IMR-90 (cell line): ENCODE data around the gene FBXO5. TPM values are rescaled to one million over a fixed set of nuclear protein-coding genes. Genes with fewer than 3 reads are reported as not detected.
A peak's percentile ranks its signal among the peaks of the same experiment; 100 is the strongest.

Experiments
- ATAC-seq: fragments of 200-7000 bp; cut with Tn5 transposase; 2 replicates; pipeline ENCODE4 v1.9.1; 2020; ENCODE audit warnings: low read depth, mild to moderate bottlenecking, moderate library complexity
- BruUV-seq: library from RNA; stranded (reverse); fragments of 400-500 nt; replicated peaks from 2 replicates; lab custom pipeline; 2021; lab: Mats Ljungman, UMichigan
- CTCF ChIA-PET: fragments of 300-600 bp; formaldehyde crosslinking; extraction: SDS; loops from one replicate; lab custom pipeline; 2021; ENCODE audit warnings: antibody characterized with exemption; lab: Yijun Ruan, JAX
- POLR2A ChIA-PET: fragments of 300-600 bp; sonication (Branson Sonifier 250); formaldehyde crosslinking; loops from one replicate; lab custom pipeline; 2022; ENCODE audit warnings: antibody characterized with exemption; ENCODE audit not compliant: unreplicated experiment; lab: Charles Lee
- DNase-seq: peaks from one replicate; pipeline ENCODE4 v3.0.0; 2013
- H2AFZ ChIP-seq: replicated peaks from 2 replicates; pipeline ENCODE3; 2013; ENCODE audit warnings: low read length, mild to moderate bottlenecking; ENCODE audit not compliant: poor library complexity
- H2AK5ac ChIP-seq: 2 replicates; pipeline ENCODE4 v1.6.1; 2013; ENCODE audit warnings: low read depth, low read length, inconsistent platforms
- H2AK9ac ChIP-seq: replicated peaks from 2 replicates; pipeline ENCODE3; 2013; ENCODE audit warnings: mild to moderate bottlenecking, low read depth, low read length, moderate library complexity; ENCODE audit not compliant: poor library complexity
- H2BK120ac ChIP-seq: 2 replicates; pipeline ENCODE4 v1.6.1; 2013; ENCODE audit warnings: low read depth, low read length, inconsistent platforms
- H2BK15ac ChIP-seq: 3 replicates; pipeline ENCODE4 v1.6.1; 2013; ENCODE audit warnings: low read depth, low read length, inconsistent platforms
- H2BK20ac ChIP-seq: 2 replicates; pipeline ENCODE4 v1.6.1; 2013; ENCODE audit warnings: low read depth, mild to moderate bottlenecking, inconsistent platforms, low read length, moderate library complexity
- H2BK5ac ChIP-seq: 2 replicates; pipeline ENCODE4 v1.6.1; 2013; ENCODE audit warnings: mild to moderate bottlenecking, low read depth, low read length, inconsistent platforms; ENCODE audit not compliant: poor library complexity, severe bottlenecking
- H3K14ac ChIP-seq: replicated peaks from 2 replicates; pipeline ENCODE4 v1.6.1; 2013; ENCODE audit warnings: low read depth, low read length, inconsistent platforms
- H3K18ac ChIP-seq: 2 replicates; pipeline ENCODE4 v1.6.1; 2013; ENCODE audit warnings: low read depth, low read length, control low read depth
- H3K23ac ChIP-seq: 2 replicates; pipeline ENCODE4 v1.6.1; 2013; ENCODE audit warnings: low read depth, low read length, inconsistent platforms
- H3K27ac ChIP-seq: 2 replicates; pipeline ENCODE4 v1.5.1; 2013; ENCODE audit warnings: mild to moderate bottlenecking, control low read depth, low read length; ENCODE audit not compliant: insufficient read depth
- H3K27me3 ChIP-seq: 2 replicates; pipeline ENCODE4 v1.6.1; 2013; ENCODE audit warnings: low read length; ENCODE audit not compliant: control insufficient read depth, insufficient read depth
- H3K36me3 ChIP-seq: 2 replicates; pipeline ENCODE4 v1.6.1; 2013; ENCODE audit warnings: low read length, mixed read lengths; ENCODE audit not compliant: control insufficient read depth, insufficient read depth
- H3K4ac ChIP-seq: 2 replicates; pipeline ENCODE4 v1.6.1; 2013; ENCODE audit warnings: low read depth, low read length, inconsistent platforms
- H3K4me1 ChIP-seq: 2 replicates; pipeline ENCODE4 v1.6.1; 2013; ENCODE audit warnings: low read length, mixed read lengths; ENCODE audit not compliant: control insufficient read depth, insufficient read depth
- H3K4me2 ChIP-seq: 2 replicates; pipeline ENCODE4 v1.6.1; 2013; ENCODE audit warnings: low read depth, mild to moderate bottlenecking, control low read depth, low read length, moderate library complexity
- H3K4me3 ChIP-seq: 2 replicates; pipeline ENCODE4 v1.5.1; 2013; ENCODE audit warnings: low read depth, mild to moderate bottlenecking, control low read depth, low read length, moderate library complexity; ENCODE audit not compliant: insufficient read depth
- H3K56ac ChIP-seq: 2 replicates; pipeline ENCODE4 v1.6.1; 2013; ENCODE audit warnings: low read length, inconsistent platforms; ENCODE audit not compliant: insufficient read depth; ENCODE audit errors: extremely low read depth
- H3K79me1 ChIP-seq, 2 experiments: 2 replicates each; pipeline ENCODE4 v1.6.1; 2013; ENCODE audit warnings: low read length in 2 of 2, inconsistent platforms in 1 of 2, low read depth in 1 of 2
- H3K9ac ChIP-seq: 2 replicates; pipeline ENCODE4 v1.6.1; 2013; ENCODE audit warnings: low read depth, low read length, control low read depth
- H3K9me1 ChIP-seq: 2 replicates; pipeline ENCODE4 v1.6.1; 2013; ENCODE audit warnings: low read length, inconsistent platforms; ENCODE audit not compliant: insufficient read depth
- H3K9me3 ChIP-seq: 2 replicates; pipeline ENCODE4 v1.6.1; 2013; ENCODE audit warnings: low read length; ENCODE audit not compliant: control insufficient read depth, insufficient read depth
- H4K20me1 ChIP-seq: 2 replicates; pipeline ENCODE4 v1.6.1; 2013; ENCODE audit warnings: low read length, inconsistent platforms; ENCODE audit not compliant: insufficient read depth
- H4K5ac ChIP-seq: 2 replicates; pipeline ENCODE4 v1.6.1; 2013; ENCODE audit warnings: mild to moderate bottlenecking, low read depth, low read length, control low read depth
- H4K8ac ChIP-seq, 2 experiments: 2 replicates each; pipeline ENCODE4 v1.6.1; 2013; ENCODE audit warnings: low read depth in 2 of 2, low read length in 2 of 2, control low read depth in 1 of 2, inconsistent platforms in 1 of 2
- H4K91ac ChIP-seq: 2 replicates; pipeline ENCODE4 v1.6.1; 2013; ENCODE audit warnings: low read depth, low read length, inconsistent platforms; ENCODE audit not compliant: insufficient read depth
- CEBPB ChIP-seq: IDR thresholded peaks from 2 replicates; pipeline ENCODE4 v1.6.1; 2012; ENCODE audit warnings: low read depth, low read length, improper control_type of control experiment
- NFE2L2 ChIP-seq: fragments of 150-350 bp; IDR thresholded peaks from 2 replicates; pipeline ENCODE4 v1.6.1; 2016; ENCODE audit warnings: low read depth, mild to moderate bottlenecking, low read length
- RCOR1 ChIP-seq: IDR thresholded peaks from 2 replicates; pipeline ENCODE4 v1.6.1; 2012; ENCODE audit warnings: mild to moderate bottlenecking, low read length, improper control_type of control experiment; ENCODE audit not compliant: insufficient replicate concordance
- RFX5 ChIP-seq: IDR thresholded peaks from 2 replicates; pipeline ENCODE4 v1.8.0; 2012; ENCODE audit warnings: low read depth, mild to moderate bottlenecking, low read length, moderate library complexity
- SMC3 ChIP-seq: fragments of 150-350 bp; IDR thresholded peaks from 2 replicates; pipeline ENCODE4 v1.6.1; 2016; ENCODE audit warnings: low read depth, mild to moderate bottlenecking, antibody characterized with exemption, low read length, moderate library complexity
- WGBS, 2 experiments: methylation state at CpG; one replicate each; pipeline versions ENCODE4 v1.1.5 to v1.1.7; 2013; ENCODE audit warnings: missing lambda C conversion rate in 2 of 2; ENCODE audit not compliant: insufficient read length in 1 of 2; ENCODE audit errors: extremely low coverage in 2 of 2; 5-methylcytosine and 5-hydroxymethylcytosine counted together
- dilution Hi-C: fragments of 300-500 bp; cut with HindIII; formaldehyde crosslinking; loops from one replicate; pipeline ENCODE4 v1.14.3; 2018; ENCODE audit warnings: low sequenced_read_pairs; ENCODE audit not compliant: unreplicated experiment
- in situ Hi-C: fragments of 300-500 bp; cut with MboI; formaldehyde crosslinking; loops from 3 replicates; pipeline ENCODE4 v1.14.3; 2019; ENCODE audit warnings: low sequenced_read_pairs, inconsistent platforms, mixed read lengths
- intact Hi-C: fragments of 100-400 bp; cut with micrococcal nuclease; formaldehyde crosslinking; loops from 2 replicates; pipeline ENCODE4 v1.10.0; 2022
- polyA plus RNA-seq, 3 experiments: library from polyadenylated mRNA; depleted of rRNA; stranded (reverse); fragments of >200 nt; gene quantifications; 2 replicates each; pipeline ENCODE4 v1.2.3, GENCODE V29; 2012; ENCODE audit warnings: low replicate concordance in 1 of 3
- total RNA-seq: library from RNA; depleted of rRNA; stranded (reverse); fragments of >200 nt; gene quantifications from 2 replicates; pipeline ENCODE4 v1.2.3, GENCODE V29; 2012
- TF ChIP-seq, protein P1 (sequence below): fragments of 150-350 bp; IDR thresholded peaks from 2 replicates; pipeline ENCODE4 v1.6.1; 2017; ENCODE audit warnings: mild to moderate bottlenecking, antibody characterized with exemption, low read length, low read depth

Gene FBXO5
- total and polyA plus RNA-seq, 2 of the 4 experiments (the other 2 are of a cell fraction) = 11.8 to 16.7 TPM

DNA sequence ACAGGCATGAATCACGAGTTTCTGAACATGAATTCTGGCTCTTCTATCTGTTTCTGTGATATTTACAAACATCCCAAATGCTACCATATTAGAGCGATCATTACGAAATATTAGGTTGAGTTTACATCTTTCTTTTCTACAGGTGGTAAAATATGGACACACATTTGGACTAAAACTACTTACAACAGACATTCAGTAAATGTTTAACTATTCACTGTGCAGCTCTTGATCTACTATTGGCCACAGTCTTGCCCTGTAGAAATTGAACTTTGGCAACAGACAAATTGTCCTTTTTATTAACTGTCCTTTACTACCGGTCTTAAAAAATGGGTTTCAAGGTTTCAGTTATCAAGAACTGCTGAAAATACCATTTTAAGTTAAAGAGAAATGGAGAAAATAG, 46.1 kb upstream of the FBXO5 start:
- 0 out of 2 replicates have a peak, but pooled peaks cover under 1% of the 10 kb centered on the region for H3K36me3 ChIP-seq
- H3K9me3 ChIP-seq = no peaks in the 10 kb centered on the region
- H2AFZ ChIP-seq = no peak overlapping the region
- POLR2A ChIA-PET = no interaction called here
- H2BK20ac ChIP-seq = no peak overlapping the region
- no peak overlapping the region for H2AK9ac ChIP-seq
- no peak overlapping the region for H3K9ac ChIP-seq
- in situ Hi-C loops = loop anchor here (25.0 kb wide), 2 partner anchors 483 to 1133 kb away; no protein-coding TSS in a partner anchor
- no peak overlapping the region for H3K27ac ChIP-seq
- BruUV-seq = no TSS peak
- no peak overlapping the region for H3K14ac ChIP-seq
- H3K4me2 ChIP-seq = no peak overlapping the region
- ATAC-seq (no peak), DNase-seq (no peak)
- peaks cover 9% of the 10 kb centered on the region for H3K4me1 ChIP-seq
- no peak overlapping the region for H3K23ac ChIP-seq
- H3K79me1 ChIP-seq = no peaks in the 10 kb centered on the region; a peak in 1 of 4 replicates
- no peak overlapping the region for H3K4me3 ChIP-seq
- no peaks in the 10 kb centered on the region for H4K20me1 ChIP-seq
- dilution Hi-C loops = no loop called here
- H4K91ac ChIP-seq = no peak overlapping the region
- H2BK5ac ChIP-seq = no peak overlapping the region
- H3K4ac ChIP-seq = no peak overlapping the region
- no peak overlapping the region for H2AK5ac ChIP-seq
- H4K5ac ChIP-seq = no peak overlapping the region
- no peak overlapping the region for H4K8ac ChIP-seq
- 100% methylated on average over 1 of the region's 4 CpGs; no CpG with 5 or more reads in 1 of the 2 experiments for WGBS, 2 experiments
- CTCF ChIA-PET = interaction anchor here (0.6 kb wide), 1 partner anchor 51 kb away, joined by 3 read pairs; no protein-coding TSS in a partner anchor
- no peak overlapping the region for H2BK15ac ChIP-seq
- TF ChIP-seq RFX5 = no peak
- peak; percentile 54; the same call in 1 of the 2 replicates for TF ChIP-seq CEBPB
- TF ChIP-seq, protein P1, sequence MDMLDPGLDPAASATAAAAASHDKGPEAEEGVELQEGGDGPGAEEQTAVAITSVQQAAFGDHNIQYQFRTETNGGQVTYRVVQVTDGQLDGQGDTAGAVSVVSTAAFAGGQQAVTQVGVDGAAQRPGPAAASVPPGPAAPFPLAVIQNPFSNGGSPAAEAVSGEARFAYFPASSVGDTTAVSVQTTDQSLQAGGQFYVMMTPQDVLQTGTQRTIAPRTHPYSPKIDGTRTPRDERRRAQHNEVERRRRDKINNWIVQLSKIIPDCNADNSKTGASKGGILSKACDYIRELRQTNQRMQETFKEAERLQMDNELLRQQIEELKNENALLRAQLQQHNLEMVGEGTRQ = no peak
- no peak for TF ChIP-seq RCOR1
- TF ChIP-seq SMC3 = no peak
- TF ChIP-seq NFE2L2 = no peak
- no peaks in the 10 kb centered on the region for H3K27me3 ChIP-seq
- no peak overlapping the region for H3K18ac ChIP-seq
- no peak overlapping the region for H2BK120ac ChIP-seq
- H3K9me1 ChIP-seq = no peaks in the 10 kb centered on the region
- H3K56ac ChIP-seq = no peak overlapping the region
- intact Hi-C loops = no loop called here
